Measurements from ENCODE around the gene UBR3.

GRCh38 chr2:169822036-169822435 is 5.2 kb upstream of the UBR3 start:
- TF ChIP-seq CTCF (conservative IDR thresholded peaks at IDR 0.05 in 1 of 2, IDR thresholded peaks at IDR 0.05 in 1 of 2; ENCODE audit: extremely low read depth in 1 of 2, insufficient read depth in 1 of 2, low read depth in 1 of 2, low read length in 2 of 2) (no peak), EZH2 (IDR thresholded peaks at IDR 0.05; ENCODE audit: borderline replicate concordance, low read length) (no peak)

All from mammary epithelial cell (primary cell).